K562 (cell line): ENCODE results near the gene FYB2. TPM values are rescaled to one million over a fixed set of nuclear protein-coding genes. Genes with fewer than 3 reads are reported as not detected.

ENCODE experiments used
- ADNP ChIP-seq: fragments of 200-800 bp; sonication (Bioruptor generic); IDR thresholded peaks from 2 replicates; pipeline ENCODE4 v1.6.1; 2016; ENCODE audit warnings: missing genetic modification characterization, missing compliant biosample characterization
- CHD2 ChIP-seq: IDR thresholded peaks from 2 replicates; pipeline ENCODE4 v1.6.1; 2011; ENCODE audit warnings: low read depth, low read length
- FIP1L1 ChIP-seq: fragments of 200-400 bp; formaldehyde crosslinking; IDR thresholded peaks from 2 replicates; pipeline ENCODE4 v1.6.1; 2018; ENCODE audit warnings: mild to moderate bottlenecking, low read depth, low read length; ENCODE audit not compliant: poor library complexity, severe bottlenecking
- JUN ChIP-seq, 2 experiments: sonication (generic) in 1 of 2; formaldehyde crosslinking in 1 of 2; IDR thresholded peaks; 2 replicates each; pipeline versions ENCODE4 v1.6.1 to v1.8.0; 2012 to 2022; ENCODE audit warnings: borderline replicate concordance in 2 of 2, mild to moderate bottlenecking in 2 of 2, improper control_type of control experiment in 1 of 2, low read depth in 1 of 2, low read length in 1 of 2, missing genetic modification reagents in 1 of 2
- NRF1 ChIP-seq, 2 experiments: fragments of 450-650 bp; IDR thresholded peaks in 1 of 2; conservative IDR thresholded peaks in 1 of 2; 2 replicates each; pipeline ENCODE4 v1.6.1; 2014; ENCODE audit warnings: mild to moderate bottlenecking in 2 of 2
- PRDM10 ChIP-seq: fragments of 450-650 bp; IDR thresholded peaks from 2 replicates; pipeline ENCODE4 v1.6.1; 2018; ENCODE audit not compliant: partially characterized antibody
- TCFL5 ChIP-seq: fragments of 250-450 bp; sonication (Bioruptor Pico); conservative IDR thresholded peaks from 2 replicates; pipeline ENCODE4 v1.6.1; 2021; ENCODE audit warnings: mild to moderate bottlenecking, moderate library complexity, matching md5 sums
- ZNF609 ChIP-seq: sonication (generic); formaldehyde crosslinking; IDR thresholded peaks from 2 replicates; pipeline ENCODE4 v1.8.1; 2023; ENCODE audit warnings: missing genetic modification reagents, mild to moderate bottlenecking, borderline replicate concordance
- ZNF780A ChIP-seq: fragments of 250-450 bp; sonication (Bioruptor Pico); IDR thresholded peaks from 2 replicates; pipeline ENCODE4 v1.5.0; 2021; ENCODE audit warnings: mild to moderate bottlenecking
- polyA plus RNA-seq, 8 experiments: library from polyadenylated mRNA; depleted of rRNA in 4 of 8; stranded (reverse) in 5 of 8; unstranded in 3 of 8; fragments of >200 nt; fragmentation: Nextera tagmentation in 2 of 8; fragmentation: Illumina TruSeq in 1 of 8; extraction: Ambion mirVana in 2 of 8; extraction: Trizol in 1 of 8; gene quantifications; 2 replicates each; pipeline versions ENCODE4 v1.2.1 to v1.2.3, GENCODE V29; 2011 to 2014; ENCODE audit warnings: inconsistent platforms in 1 of 8, missing spikeins in 1 of 8
- total RNA-seq, 7 experiments: library from RNA; depleted of rRNA in 6 of 7; stranded (reverse); fragments of >200 nt in 6 of 7; fragmentation: Illumina TruSeq in 2 of 7; extraction: Trizol in 2 of 7; gene quantifications; 2 replicates each; pipeline versions ENCODE4 v1.2.1 to v1.2.3, GENCODE V29; 2011 to 2021; ENCODE audit warnings: low replicate concordance in 1 of 7

FYB2 gene
- total and polyA plus RNA-seq, 9 of the 15 experiments (the other 6 are each of a cell fraction or from before 2014, with no cell fraction given) = not detected

GRCh38 chr1:56868761-56869160 lies 49.6 kb upstream of the FYB2 start (continued):
- TF ChIP-seq ZNF609 (CRISPR knock-in tag) (no peak), PRDM10 (no peak), JUN (IDR thresholded peaks at IDR 0.05; ENCODE audit: borderline replicate concordance, low read depth, low read length) (no peak), JUN (CRISPR knock-in tag; IDR thresholded peaks at IDR 0.05; ENCODE audit: borderline replicate concordance) (no peak), TCFL5 (CRISPR knock-in tag) (no peak), ZNF780A (CRISPR knock-in tag) (no peak), NRF1 (conservative IDR thresholded peaks at IDR 0.05 in 1 of 2, IDR thresholded peaks at IDR 0.05 in 1 of 2) (no peak), ADNP (no peak), CHD2 (no peak), FIP1L1 (no peak)
